ENCODE measurements around the gene TIA1.

The TIA1 gene

DNA sequence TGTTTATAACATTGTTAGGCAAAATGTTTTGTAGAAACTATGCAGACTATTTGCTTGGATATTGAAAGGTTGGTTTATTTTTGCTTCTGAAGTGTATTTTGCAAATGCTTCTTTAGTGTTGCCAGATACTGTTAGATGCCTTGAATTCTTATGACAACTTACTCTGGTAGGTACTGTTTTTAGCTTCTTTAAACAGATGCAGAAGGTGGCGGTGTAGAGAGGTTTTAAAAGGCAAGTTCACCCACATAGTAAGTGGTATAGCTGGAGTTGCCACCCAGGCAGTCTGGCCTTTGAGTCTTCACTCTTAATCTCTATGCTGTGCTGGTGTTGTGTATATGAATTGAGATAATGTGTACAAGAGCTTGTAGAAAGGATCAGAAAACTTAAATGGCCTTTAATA is 13.1 kb upstream of the TIA1 start:
- Histone ChIP-seq H3K9ac (ENCODE audit: low read length) (no peak overlapping the region), H3F3A (ENCODE audit: insufficient read depth, low read length) (no peaks in the 10 kb centered on the region)
- no peak for TF ChIP-seq EZH2 (IDR thresholded peaks at IDR 0.05; ENCODE audit: borderline replicate concordance, low read length)
- TF ChIP-seq, protein P1, sequence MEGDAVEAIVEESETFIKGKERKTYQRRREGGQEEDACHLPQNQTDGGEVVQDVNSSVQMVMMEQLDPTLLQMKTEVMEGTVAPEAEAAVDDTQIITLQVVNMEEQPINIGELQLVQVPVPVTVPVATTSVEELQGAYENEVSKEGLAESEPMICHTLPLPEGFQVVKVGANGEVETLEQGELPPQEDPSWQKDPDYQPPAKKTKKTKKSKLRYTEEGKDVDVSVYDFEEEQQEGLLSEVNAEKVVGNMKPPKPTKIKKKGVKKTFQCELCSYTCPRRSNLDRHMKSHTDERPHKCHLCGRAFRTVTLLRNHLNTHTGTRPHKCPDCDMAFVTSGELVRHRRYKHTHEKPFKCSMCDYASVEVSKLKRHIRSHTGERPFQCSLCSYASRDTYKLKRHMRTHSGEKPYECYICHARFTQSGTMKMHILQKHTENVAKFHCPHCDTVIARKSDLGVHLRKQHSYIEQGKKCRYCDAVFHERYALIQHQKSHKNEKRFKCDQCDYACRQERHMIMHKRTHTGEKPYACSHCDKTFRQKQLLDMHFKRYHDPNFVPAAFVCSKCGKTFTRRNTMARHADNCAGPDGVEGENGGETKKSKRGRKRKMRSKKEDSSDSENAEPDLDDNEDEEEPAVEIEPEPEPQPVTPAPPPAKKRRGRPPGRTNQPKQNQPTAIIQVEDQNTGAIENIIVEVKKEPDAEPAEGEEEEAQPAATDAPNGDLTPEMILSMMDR (IDR thresholded peaks at IDR 0.05; ENCODE audit: low read length) = peak; percentile 23; the same call in 1 of the 2 replicates

GRCh38 chr2:70258532-70258875 is 10.1 kb upstream of the TIA1 start:
- TF ChIP-seq EZH2 (IDR thresholded peaks at IDR 0.05; ENCODE audit: borderline replicate concordance, low read length) = no peak
- TF ChIP-seq, protein P1 (IDR thresholded peaks at IDR 0.05; ENCODE audit: low read length) = no peak
- Histone ChIP-seq H3K27me3 (ENCODE audit: insufficient read depth, low read length) (no peaks in the 10 kb centered on the region), H2AFZ (ENCODE audit: low read length) (no peak overlapping the region), H3K4me3 (ENCODE audit: low read depth, low read length, poor library complexity, severe bottlenecking) (peak overlapping the region; percentile 89), H3K9me2 (ENCODE audit: low read depth, low read length) (no peaks in the 10 kb centered on the region), H3K4me1 (ENCODE audit: insufficient read depth, low read length, severe bottlenecking) (peaks cover 38% of the 10 kb centered on the region), H4K20me1 (ENCODE audit: insufficient read depth, low read length) (no peaks in the 10 kb centered on the region), H3K4me2 (ENCODE audit: low read length) (peak overlapping the region; percentile 94), H3K79me2 (ENCODE audit: insufficient read depth, low read length) (no peaks in the 10 kb centered on the region), H3K27ac (ENCODE audit: low read depth, low read length, poor library complexity, severe bottlenecking) (peak overlapping the region; percentile 10), H3K9ac (ENCODE audit: low read length) (peak overlapping the region; percentile 73), H3F3A (ENCODE audit: insufficient read depth, low read length) (no peaks in the 10 kb centered on the region), H3K9me3 (ENCODE audit: low read length) (no peaks in the 10 kb centered on the region), H3K36me3 (ENCODE audit: insufficient read depth, low read length) (peaks cover 4% of the 10 kb centered on the region; the same call in 1 of the 2 replicates)

More for the DNA sequence above, 13.1 kb upstream of the TIA1 start:
- Histone ChIP-seq H3K27ac (ENCODE audit: low read depth, low read length, poor library complexity, severe bottlenecking) (no peak overlapping the region), H3K27me3 (ENCODE audit: insufficient read depth, low read length) (no peaks in the 10 kb centered on the region), H3K36me3 (ENCODE audit: insufficient read depth, low read length) (peaks cover 12% of the 10 kb centered on the region; the same call in 1 of the 2 replicates), H2AFZ (ENCODE audit: low read length) (no peak overlapping the region), H4K20me1 (ENCODE audit: insufficient read depth, low read length) (no peaks in the 10 kb centered on the region), H3K9me2 (ENCODE audit: low read depth, low read length) (no peaks in the 10 kb centered on the region), H3K4me3 (ENCODE audit: low read depth, low read length, poor library complexity, severe bottlenecking) (no peak overlapping the region), H3K9me3 (ENCODE audit: low read length) (no peaks in the 10 kb centered on the region), H3K79me2 (ENCODE audit: insufficient read depth, low read length) (no peaks in the 10 kb centered on the region), H3K4me2 (ENCODE audit: low read length) (no peak overlapping the region), H3K4me1 (ENCODE audit: insufficient read depth, low read length, severe bottlenecking) (peaks cover 38% of the 10 kb centered on the region)

DNA sequence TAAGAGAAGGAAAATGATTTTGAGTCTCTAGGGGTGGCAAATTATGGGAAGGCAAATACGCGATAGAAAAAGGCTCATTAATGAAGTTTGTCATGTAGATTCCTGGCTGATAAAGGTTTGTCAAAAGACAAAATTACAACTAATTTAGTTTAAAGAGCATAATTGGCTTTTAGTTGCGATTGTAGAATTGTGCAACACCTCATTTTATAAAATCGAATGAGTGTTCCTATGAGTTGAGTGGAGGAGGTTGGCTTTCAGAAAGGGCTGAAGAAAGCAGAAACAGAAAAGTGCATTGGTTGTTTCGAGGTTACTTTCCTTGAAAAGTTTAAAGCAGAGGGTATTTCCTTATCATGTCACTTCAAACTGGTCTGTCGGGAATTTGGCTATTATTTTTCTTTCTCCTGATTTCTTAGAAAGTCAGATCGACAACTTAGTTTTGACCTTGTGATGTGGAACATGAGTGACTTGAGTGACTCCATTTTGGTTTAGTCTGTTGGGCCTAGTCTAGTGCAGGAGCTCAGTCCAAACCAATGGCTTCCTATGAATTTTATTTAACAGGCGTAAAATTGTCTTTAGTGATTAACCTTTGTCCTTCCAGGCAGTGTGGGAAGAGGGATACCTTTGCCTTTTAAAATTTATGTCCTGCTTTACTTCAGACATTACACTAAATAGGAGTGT is 7.3 kb upstream of the TIA1 start:
- no peak overlapping the region for H3K4me2 ChIP-seq (ENCODE audit: low read length)
- H2AFZ ChIP-seq (ENCODE audit: low read length) = no peak overlapping the region
- H3K27me3 ChIP-seq (ENCODE audit: insufficient read depth, low read length) = no peaks in the 10 kb centered on the region
- 0 out of 2 replicates have a peak, but pooled peaks cover 6% of the 10 kb centered on the region for H3F3A ChIP-seq (ENCODE audit: insufficient read depth, low read length)
- H3K4me3 ChIP-seq (ENCODE audit: low read depth, low read length, poor library complexity, severe bottlenecking) = no peak overlapping the region
- TF ChIP-seq EZH2 (IDR thresholded peaks at IDR 0.05; ENCODE audit: borderline replicate concordance, low read length) = no peak
- TF ChIP-seq, protein P1 (IDR thresholded peaks at IDR 0.05; ENCODE audit: low read length) = no peak
- H4K20me1 ChIP-seq (ENCODE audit: insufficient read depth, low read length) = no peaks in the 10 kb centered on the region
- no peak overlapping the region for H3K27ac ChIP-seq (ENCODE audit: low read depth, low read length, poor library complexity, severe bottlenecking)
- no peaks in the 10 kb centered on the region for H3K9me2 ChIP-seq (ENCODE audit: low read depth, low read length)
- no peak overlapping the region for H3K9ac ChIP-seq (ENCODE audit: low read length)
- peaks cover 25% of the 10 kb centered on the region for H3K4me1 ChIP-seq (ENCODE audit: insufficient read depth, low read length, severe bottlenecking)
- no peaks in the 10 kb centered on the region for H3K9me3 ChIP-seq (ENCODE audit: low read length)
- no peaks in the 10 kb centered on the region for H3K79me2 ChIP-seq (ENCODE audit: insufficient read depth, low read length)
- peaks cover 4% of the 10 kb centered on the region; the same call in 1 of the 2 replicates for H3K36me3 ChIP-seq (ENCODE audit: insufficient read depth, low read length)

Data from OCI-LY1 (cell line).